Prostate gland (tissue), 2 donors: Measurements from ENCODE around the gene ERBB2. TPM values are rescaled to one million over a fixed set of nuclear protein-coding genes. Genes with fewer than 3 reads are reported as not detected.
"Not testable (repeated sequence)": the region's sequence is repeated elsewhere in the genome, so short reads cannot be mapped to it uniquely, and the experiment has no call there.

ENCODE experiments used
- DNase-seq: peaks from one replicate; pipeline ENCODE4 v3.0.0-alpha.2; 2019; ENCODE audit warnings: low spot score
- H3K27ac ChIP-seq, 2 donors: fragments of 200-600 bp; sonication (generic); 2 replicates each; pipeline ENCODE4 v1.5.1; 2017 to 2019
- H3K27me3 ChIP-seq: fragments of 200-600 bp; sonication (generic); replicated peaks from 2 replicates; pipeline ENCODE4 v1.5.1; 2019; ENCODE audit not compliant: insufficient read depth
- H3K36me3 ChIP-seq, 2 donors: fragments of 200-600 bp; sonication (generic); 1 replicate in 1 of 2; 2 replicates in 1 of 2; pipeline versions ENCODE4 v1.5.1 to v1.8.1; 2017 to 2019
- H3K4me1 ChIP-seq: fragments of 200-600 bp; sonication (generic); replicated peaks from 2 replicates; pipeline ENCODE4 v1.5.1; 2019
- H3K4me3 ChIP-seq, 2 donors: fragments of 200-600 bp; sonication (generic); 2 replicates each; pipeline ENCODE4 v1.5.1; 2017 to 2019
- H3K9me3 ChIP-seq: fragments of 200-600 bp; sonication (generic); 2 replicates; pipeline ENCODE4 v1.5.1; 2017
- CTCF ChIP-seq, 4 experiments: fragments of 200-600 bp in 2 of 4; fragments of 450-650 bp in 2 of 4; sonication (generic) in 2 of 4; IDR thresholded peaks; 1 replicate in 3 of 4; 2 replicates in 1 of 4; pipeline ENCODE4 v1.5.1; 2016 to 2019; ENCODE audit warnings: antibody characterized with exemption in 4 of 4, mild to moderate bottlenecking in 2 of 4, moderate library complexity in 2 of 4
- POLR2A ChIP-seq: fragments of 450-650 bp; IDR thresholded peaks from one replicate; pipeline ENCODE4 v1.6.1; 2016; ENCODE audit warnings: antibody characterized with exemption, mild to moderate bottlenecking
- POLR2AphosphoS5 ChIP-seq: sonication (generic); formaldehyde crosslinking; IDR thresholded peaks from one replicate; pipeline ENCODE4 v1.6.1; 2017; ENCODE audit warnings: antibody characterized with exemption
- WGBS: methylation state at CpG from one replicate; pipeline ENCODE4 v1.1.5; 2018; 5-methylcytosine and 5-hydroxymethylcytosine counted together
- intact Hi-C: fragments of 100-400 bp; cut with DNase I; formaldehyde crosslinking; loops from one replicate; pipeline ENCODE4 v1.14.2; 2022
- total RNA-seq, 2 donors: library from RNA; depleted of rRNA; stranded (reverse); fragments of >200 nt; gene quantifications; one replicate each; pipeline ENCODE4 v1.1.0, GENCODE V29; 2016

Gene ERBB2
- total RNA-seq, 2 donors from 2014 or later, result 112 to 172 TPM

- WGBS, result 82% methylated on average over 8 of the region's 8 CpGs
- intact Hi-C loops, result no loop called here
- no peak overlapping the region for H3K27ac ChIP-seq
- no peak overlapping the region for H3K4me3 ChIP-seq
- no peak for DNase-seq
- H3K4me1 ChIP-seq, result peaks cover 5% of the 10 kb centered on the region
- no peak for TF ChIP-seq POLR2A
- TF ChIP-seq CTCF (IDR thresholded peaks at IDR 0.05), result no peak
- TF ChIP-seq POLR2AphosphoS5, result no peak
- no peaks in the 10 kb centered on the region for H3K9me3 ChIP-seq
- H3K36me3 ChIP-seq, result no peaks in the 10 kb centered on the region
- H3K27me3 ChIP-seq, result no peaks in the 10 kb centered on the region
Observed at GRCh38 chr17:39744836-39745215, 45.0 kb downstream of the ERBB2 start.

DNA sequence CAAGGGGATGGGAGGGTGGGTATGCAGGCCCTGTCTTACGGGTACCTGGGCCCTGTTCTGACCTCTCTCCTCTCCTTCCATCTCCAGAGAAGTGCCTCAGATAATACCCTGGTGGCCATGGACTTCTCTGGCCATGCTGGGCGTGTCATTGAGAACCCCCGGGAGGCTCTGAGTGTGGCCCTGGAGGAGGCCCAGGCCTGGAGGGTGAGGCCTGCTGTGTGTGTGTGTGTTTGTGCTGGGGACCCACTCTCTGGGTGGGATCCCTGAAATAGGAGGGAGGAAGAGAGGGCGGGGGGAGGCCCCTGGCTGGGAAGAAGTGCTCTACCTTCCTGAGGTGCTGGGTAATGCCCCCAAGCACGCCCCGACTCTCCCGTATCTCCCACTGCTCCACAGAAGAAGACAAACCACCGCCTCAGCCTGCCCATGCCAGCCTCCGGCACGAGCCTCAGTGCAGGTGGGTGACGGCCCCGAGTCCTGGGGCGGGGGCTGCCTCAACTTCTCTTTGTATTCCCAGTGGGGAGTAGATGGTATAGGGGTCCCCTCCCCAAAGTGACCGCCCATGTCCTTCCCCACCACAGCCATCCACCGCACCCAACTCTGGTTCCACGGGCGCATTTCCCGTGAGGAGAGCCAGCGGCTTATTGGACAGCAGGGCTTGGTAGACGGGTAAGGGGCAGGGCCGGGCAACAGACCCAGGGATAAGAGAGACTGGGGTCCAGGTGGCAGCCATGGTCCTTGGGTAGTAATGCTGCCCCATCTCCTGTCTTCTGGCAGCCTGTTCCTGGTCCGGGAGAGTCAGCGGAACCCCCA, 45.7 kb downstream of the ERBB2 start:
- H3K27me3 ChIP-seq, result no peaks in the 10 kb centered on the region
- no peaks in the 10 kb centered on the region for H3K36me3 ChIP-seq
- 95% methylated on average over 23 of the region's 23 CpGs for WGBS
- intact Hi-C loops, result no loop called here
- TF ChIP-seq POLR2A, result no peak
- no peak for TF ChIP-seq POLR2AphosphoS5
- TF ChIP-seq CTCF (IDR thresholded peaks at IDR 0.05), result no peak
- H3K27ac ChIP-seq, result no peak overlapping the region
- H3K4me1 ChIP-seq, result peaks cover 3% of the 10 kb centered on the region
- H3K9me3 ChIP-seq, result no peaks in the 10 kb centered on the region
- H3K4me3 ChIP-seq, result no peak overlapping the region
- no peak for DNase-seq

DNA sequence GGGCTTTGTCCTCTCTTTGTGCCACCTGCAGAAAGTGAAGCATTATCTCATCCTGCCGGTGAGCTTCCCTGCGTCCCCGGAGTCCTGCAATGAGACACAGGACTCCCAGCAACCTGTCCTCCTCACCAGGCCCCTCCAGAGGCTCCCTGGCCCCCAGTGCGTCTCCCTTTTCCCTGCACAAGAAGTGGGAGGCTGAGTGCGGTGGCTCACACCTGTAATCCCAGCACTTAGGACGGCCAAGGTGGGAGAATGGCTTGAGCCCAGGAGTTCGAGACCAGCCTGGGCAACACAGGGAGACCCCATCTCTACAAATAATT, 46.2 kb downstream of the ERBB2 start:
- TF ChIP-seq POLR2A (no peak), POLR2AphosphoS5 (no peak), CTCF (IDR thresholded peaks at IDR 0.05) (no peak)
- Histone ChIP-seq H3K4me1 (no peaks in the 10 kb centered on the region), H3K4me3 (no peak overlapping the region), H3K9me3 (no peaks in the 10 kb centered on the region), H3K27me3 (no peaks in the 10 kb centered on the region), H3K27ac (no peak overlapping the region), H3K36me3 (no peaks in the 10 kb centered on the region)
- intact Hi-C loops, result no loop called here
- no peak for DNase-seq
- WGBS, result 100% methylated on average over 7 of the region's 7 CpGs

- intact Hi-C loops, result no loop called here
- no peak for DNase-seq
- H3K4me1 ChIP-seq, result no peaks in the 10 kb centered on the region
- no peaks in the 10 kb centered on the region for H3K36me3 ChIP-seq
- WGBS, result 97% methylated on average over 4 of the region's 4 CpGs
- no peaks in the 10 kb centered on the region for H3K27me3 ChIP-seq
- H3K27ac ChIP-seq, result no peak overlapping the region
- TF ChIP-seq CTCF (IDR thresholded peaks at IDR 0.05) (no peak), POLR2A (no peak), POLR2AphosphoS5 (no peak)
- H3K4me3 ChIP-seq, result no peak overlapping the region
- H3K9me3 ChIP-seq, result no peaks in the 10 kb centered on the region
Observed at GRCh38 chr17:39747745-39748144, 47.9 kb downstream of the ERBB2 start.

DNA sequence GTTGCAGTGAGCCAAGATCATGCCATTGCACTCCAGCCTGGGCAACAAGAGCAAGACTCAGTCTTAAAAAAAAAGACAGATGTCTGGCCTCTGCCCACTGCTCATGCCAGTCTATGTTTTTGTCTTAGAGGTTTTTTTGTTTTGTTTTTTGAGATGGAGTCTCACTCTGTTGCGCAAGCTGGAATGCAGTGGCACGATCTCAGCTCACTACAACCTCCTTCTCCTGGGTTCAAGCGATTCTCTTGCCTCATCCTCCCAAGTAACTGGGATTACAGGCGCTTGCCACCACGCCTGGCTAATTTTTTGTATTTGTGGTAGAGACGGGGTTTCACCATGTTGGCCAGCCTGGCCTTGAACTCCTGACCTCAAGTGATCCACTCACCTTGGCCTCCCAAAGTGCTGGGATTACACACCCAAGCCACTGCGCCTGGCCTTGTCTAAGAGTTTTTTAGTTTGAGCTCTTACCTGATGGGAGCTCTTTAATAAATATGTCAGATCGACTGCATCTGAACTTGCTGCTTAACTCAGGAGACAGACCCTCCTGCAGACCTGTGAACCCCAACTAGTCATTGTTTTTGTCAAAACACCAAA, 48.7 kb downstream of the ERBB2 start:
- WGBS, result 93% methylated on average over 8 of the region's 8 CpGs
- H3K27ac ChIP-seq, H3K4me1 ChIP-seq, H3K9me3 ChIP-seq, H3K36me3 ChIP-seq, intact Hi-C loops, H3K4me3 ChIP-seq, DNase-seq, H3K27me3 ChIP-seq: not testable (repeated sequence)
